ENCODE data around the gene PTPRG. TPM values are rescaled to one million over a fixed set of nuclear protein-coding genes. Genes with fewer than 3 reads are reported as not detected.
A peak's percentile ranks its signal among the peaks of the same experiment; 100 is the strongest.
"Not testable (repeated sequence)": the region's sequence is repeated elsewhere in the genome, so short reads cannot be mapped to it uniquely, and the experiment has no call there.

Gene PTPRG
- total RNA-seq, 4 donors from 2014 or later = 21.1 to 54.2 (median 30.6) TPM

- no peak for DNase-seq
- in situ Hi-C loops (cut with MboI; ENCODE audit: low sequenced_read_pairs in 4 of 4) = no loop called here
Observed at GRCh38 chr3:61715886-61716527, 154.6 kb downstream of the PTPRG start.

GRCh38 chr3:61716693-61717092 lies 155.3 kb downstream of the PTPRG start:
- H3K27ac ChIP-seq; H3K9me3 ChIP-seq; DNase-seq; H3K27me3 ChIP-seq; H3K36me3 ChIP-seq; H3K4me3 ChIP-seq; intact Hi-C loops (cut with DNase I; ENCODE audit: low total_unique reads); ATAC-seq; in situ Hi-C loops (cut with MboI; ENCODE audit: low sequenced_read_pairs in 4 of 4): not testable (repeated sequence)
- peaks cover 17 to 28% of the 10 kb centered on the region in 2 donors for H3K4me1 ChIP-seq

More at GRCh38 chr3:61715886-61716527, 154.6 kb downstream of the PTPRG start:
- no peak overlapping the region for H3K27ac ChIP-seq
- no peak for ATAC-seq
- intact Hi-C loops (cut with DNase I; ENCODE audit: low total_unique reads) = no loop called here
- H3K36me3 ChIP-seq = no peaks in the 10 kb centered on the region
- H3K4me1 ChIP-seq = peaks cover 17 to 27% of the 10 kb centered on the region in 2 donors
- H3K27me3 ChIP-seq = no peaks in the 10 kb centered on the region
- H3K9me3 ChIP-seq = no peaks in the 10 kb centered on the region
- TF ChIP-seq POLR2A (IDR thresholded peaks at IDR 0.05) (no peak), CTCF (IDR thresholded peaks at IDR 0.05 in 4 of 5, conservative IDR thresholded peaks at IDR 0.05 in 1 of 5) (no peak)
- no peak overlapping the region for H3K4me3 ChIP-seq

- no peak for DNase-seq
- Histone ChIP-seq H3K27me3 (no peaks in the 10 kb centered on the region), H3K27ac (peak overlapping the region in 2 of 4 donors; percentile 42 to 52), H3K9me3 (no peaks in the 10 kb centered on the region), H3K36me3 (no peaks in the 10 kb centered on the region), H3K4me3 (no peak overlapping the region), H3K4me1 (peaks cover 17 to 24% of the 10 kb centered on the region in 2 donors)
- in situ Hi-C loops (cut with MboI; ENCODE audit: low sequenced_read_pairs in 4 of 4) = no loop called here
- no peak for TF ChIP-seq CTCF (IDR thresholded peaks at IDR 0.05 in 4 of 5, conservative IDR thresholded peaks at IDR 0.05 in 1 of 5)
- no peak for TF ChIP-seq POLR2A (IDR thresholded peaks at IDR 0.05)
- intact Hi-C loops (cut with DNase I; ENCODE audit: low total_unique reads) = no loop called here
- peak; percentile 18 to 32 for ATAC-seq
Observed at GRCh38 chr3:61718565-61718964, 157.2 kb downstream of the PTPRG start.

GRCh38 chr3:61719278-61719977 lies 158.1 kb downstream of the PTPRG start:
- Histone ChIP-seq H3K27me3 (no peaks in the 10 kb centered on the region), H3K36me3 (no peaks in the 10 kb centered on the region), H3K27ac (peak overlapping the region in 2 of 4 donors; percentile 42 to 52), H3K4me1 (peaks cover 17 to 23% of the 10 kb centered on the region in 2 donors), H3K4me3 (no peak overlapping the region), H3K9me3 (no peaks in the 10 kb centered on the region)
- in situ Hi-C loops (cut with MboI; ENCODE audit: low sequenced_read_pairs in 4 of 4) = no loop called here
- no peak for TF ChIP-seq CTCF (IDR thresholded peaks at IDR 0.05 in 4 of 5, conservative IDR thresholded peaks at IDR 0.05 in 1 of 5)
- TF ChIP-seq POLR2A (IDR thresholded peaks at IDR 0.05) = no peak
- intact Hi-C loops (cut with DNase I; ENCODE audit: low total_unique reads) = no loop called here
- DNase-seq (no peak), ATAC-seq (peak; percentile 21 to 70)

GRCh38 chr3:61723038-61723437 lies 161.7 kb downstream of the PTPRG start:
- intact Hi-C loops (cut with DNase I; ENCODE audit: low total_unique reads) (no loop called here), in situ Hi-C loops (cut with MboI; ENCODE audit: low sequenced_read_pairs in 4 of 4) (no loop called here)
- no peak overlapping the region for H3K4me3 ChIP-seq
- ATAC-seq (no peak), DNase-seq (no peak)
- H3K9me3 ChIP-seq = no peaks in the 10 kb centered on the region
- H3K36me3 ChIP-seq = no peaks in the 10 kb centered on the region
- H3K4me1 ChIP-seq = peaks cover 17 to 23% of the 10 kb centered on the region in 2 donors
- no peaks in the 10 kb centered on the region for H3K27me3 ChIP-seq
- TF ChIP-seq CTCF (IDR thresholded peaks at IDR 0.05 in 4 of 5, conservative IDR thresholded peaks at IDR 0.05 in 1 of 5) (no peak), POLR2A (IDR thresholded peaks at IDR 0.05) (no peak)
- H3K27ac ChIP-seq = no peak overlapping the region
